ENCODE measurements around the gene CDC42.
"Not testable (repeated sequence)": the region's sequence is repeated elsewhere in the genome, so short reads cannot be mapped to it uniquely, and the experiment has no call there.

DNA sequence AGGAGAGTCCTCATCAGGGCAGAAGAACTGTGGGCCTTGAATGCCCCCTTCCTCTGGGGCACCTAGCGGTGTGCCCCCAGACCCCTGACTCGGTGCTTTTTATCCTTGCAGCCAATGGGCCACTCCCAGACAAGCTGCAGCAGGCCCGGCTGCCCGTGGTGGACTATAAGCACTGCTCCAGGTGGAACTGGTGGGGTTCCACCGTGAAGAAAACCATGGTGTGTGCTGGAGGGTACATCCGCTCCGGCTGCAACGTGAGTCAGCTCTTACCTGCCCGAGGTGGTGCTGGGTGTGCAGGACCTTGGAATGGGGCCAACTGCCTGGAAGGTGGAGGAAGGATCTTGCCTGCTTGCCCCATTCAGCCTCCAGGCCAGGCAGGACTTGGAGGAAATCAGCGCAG lies 45.2 kb upstream of the CDC42 start:
- TF ChIP-seq, protein P1, sequence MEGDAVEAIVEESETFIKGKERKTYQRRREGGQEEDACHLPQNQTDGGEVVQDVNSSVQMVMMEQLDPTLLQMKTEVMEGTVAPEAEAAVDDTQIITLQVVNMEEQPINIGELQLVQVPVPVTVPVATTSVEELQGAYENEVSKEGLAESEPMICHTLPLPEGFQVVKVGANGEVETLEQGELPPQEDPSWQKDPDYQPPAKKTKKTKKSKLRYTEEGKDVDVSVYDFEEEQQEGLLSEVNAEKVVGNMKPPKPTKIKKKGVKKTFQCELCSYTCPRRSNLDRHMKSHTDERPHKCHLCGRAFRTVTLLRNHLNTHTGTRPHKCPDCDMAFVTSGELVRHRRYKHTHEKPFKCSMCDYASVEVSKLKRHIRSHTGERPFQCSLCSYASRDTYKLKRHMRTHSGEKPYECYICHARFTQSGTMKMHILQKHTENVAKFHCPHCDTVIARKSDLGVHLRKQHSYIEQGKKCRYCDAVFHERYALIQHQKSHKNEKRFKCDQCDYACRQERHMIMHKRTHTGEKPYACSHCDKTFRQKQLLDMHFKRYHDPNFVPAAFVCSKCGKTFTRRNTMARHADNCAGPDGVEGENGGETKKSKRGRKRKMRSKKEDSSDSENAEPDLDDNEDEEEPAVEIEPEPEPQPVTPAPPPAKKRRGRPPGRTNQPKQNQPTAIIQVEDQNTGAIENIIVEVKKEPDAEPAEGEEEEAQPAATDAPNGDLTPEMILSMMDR (conservative IDR thresholded peaks at IDR 0.05 in 1 of 2, IDR thresholded peaks at IDR 0.05 in 1 of 2; ENCODE audit: extremely low read depth in 1 of 2, insufficient read depth in 1 of 2, low read depth in 1 of 2, low read length in 2 of 2): not testable (repeated sequence)
- not testable (repeated sequence) for TF ChIP-seq EZH2 (IDR thresholded peaks at IDR 0.05; ENCODE audit: borderline replicate concordance, low read length)
